GM19463 (cell line): Measurements from ENCODE around the gene MYRFL.

Source experiments
- ATAC-seq: cut with Tn5 transposase; IDR thresholded peaks from one replicate; pipeline ENCODE4 v1.9.1; 2021; ENCODE audit warnings: mild to moderate bottlenecking, moderate library complexity; ENCODE audit not compliant: unreplicated experiment

MYRFL gene

DNA sequence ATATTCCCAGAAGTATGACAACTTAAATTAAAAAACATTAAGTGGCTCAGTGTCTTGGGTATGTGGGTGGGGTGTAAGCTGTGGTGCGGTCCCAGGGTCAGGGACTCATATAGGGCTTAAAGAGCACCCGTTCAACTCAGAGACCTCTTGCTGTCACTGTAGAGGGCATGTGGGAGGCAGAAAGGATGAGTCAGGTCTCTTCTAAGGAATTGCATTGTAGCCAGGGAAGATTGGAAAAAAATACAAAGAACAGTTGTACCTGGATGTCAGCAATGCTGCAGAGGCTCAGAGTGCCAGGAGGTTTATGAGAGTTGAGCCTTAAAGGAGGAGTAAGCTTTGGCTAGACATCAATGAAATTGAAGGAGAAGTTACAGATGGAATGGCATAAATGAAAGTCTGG is 104.1 kb downstream of the MYRFL start:
- no peak for ATAC-seq

GRCh38 chr12:69929531-69929930 is 104.5 kb downstream of the MYRFL start:
- ATAC-seq = no peak

DNA sequence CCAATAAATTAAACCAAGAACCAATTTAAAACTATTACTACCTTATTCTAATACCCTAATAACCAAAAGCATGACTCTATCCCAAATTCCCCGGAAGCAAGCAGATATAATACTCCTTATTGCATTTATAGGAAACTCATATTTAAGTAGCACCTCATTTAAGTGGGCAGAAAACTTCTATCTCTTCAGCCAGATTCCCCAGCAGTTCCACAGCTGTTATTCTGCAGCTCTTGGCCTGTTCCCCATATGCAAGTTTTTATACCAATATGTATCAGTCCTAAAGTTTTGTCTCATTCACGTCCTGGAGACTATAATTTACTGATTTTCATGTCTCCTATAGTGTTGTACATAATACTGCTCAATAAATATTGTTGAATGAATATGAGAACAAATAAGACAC is 106.5 kb downstream of the MYRFL start:
- no peak for ATAC-seq

DNA sequence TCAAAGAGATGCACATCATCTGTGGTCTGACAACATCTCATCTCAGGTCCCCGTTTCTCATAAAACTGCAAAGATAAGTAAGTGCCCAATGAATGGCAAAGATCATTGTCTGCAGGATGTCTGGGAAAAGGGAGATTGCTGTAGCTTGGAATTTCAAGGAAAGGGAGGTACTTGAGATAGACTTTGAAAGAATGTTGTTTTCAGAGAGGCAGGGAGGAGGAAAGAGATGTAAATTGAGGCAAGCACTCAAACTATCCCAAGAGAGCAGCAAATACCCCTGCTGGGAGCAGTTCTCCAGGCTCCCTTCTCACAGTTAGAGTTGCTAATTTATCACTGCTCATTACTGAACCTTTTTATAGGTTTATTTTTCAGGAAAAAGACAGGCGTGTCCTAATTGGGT is 107.1 kb downstream of the MYRFL start:
- no peak for ATAC-seq

GRCh38 chr12:69932676-69933552 is 107.9 kb downstream of the MYRFL start:
- ATAC-seq = peak; percentile 68

GRCh38 chr12:69934011-69934410 is 109.0 kb downstream of the MYRFL start:
- no peak for ATAC-seq

- ATAC-seq = no peak
Measured at GRCh38 chr12:69935651-69936100, 110.6 kb downstream of the MYRFL start.

DNA sequence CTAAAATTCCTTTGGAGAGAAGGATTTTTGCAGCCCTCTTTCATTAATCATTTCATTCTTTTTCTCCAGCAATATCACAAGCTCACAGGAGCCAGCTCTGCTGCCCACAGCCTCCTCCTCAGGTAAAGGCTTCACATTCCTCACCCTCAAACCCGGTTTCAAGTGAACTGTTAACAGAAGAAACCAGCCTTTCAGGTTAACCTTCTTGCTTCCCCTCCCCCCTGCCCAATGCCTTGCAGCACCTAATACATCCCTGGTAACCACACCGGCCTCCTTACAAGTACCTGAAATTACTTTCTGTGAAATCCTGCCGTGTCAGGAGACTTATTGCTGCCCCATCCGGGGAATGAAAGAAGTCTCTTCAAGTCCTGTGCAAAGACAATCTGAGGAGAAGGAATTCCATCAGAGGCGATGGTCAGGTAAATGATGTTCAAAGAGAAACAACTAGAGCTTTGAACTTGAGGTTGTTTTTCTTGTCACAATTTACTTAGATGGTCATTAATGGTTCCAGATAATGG is 111.2 kb downstream of the MYRFL start:
- ATAC-seq = no peak

DNA sequence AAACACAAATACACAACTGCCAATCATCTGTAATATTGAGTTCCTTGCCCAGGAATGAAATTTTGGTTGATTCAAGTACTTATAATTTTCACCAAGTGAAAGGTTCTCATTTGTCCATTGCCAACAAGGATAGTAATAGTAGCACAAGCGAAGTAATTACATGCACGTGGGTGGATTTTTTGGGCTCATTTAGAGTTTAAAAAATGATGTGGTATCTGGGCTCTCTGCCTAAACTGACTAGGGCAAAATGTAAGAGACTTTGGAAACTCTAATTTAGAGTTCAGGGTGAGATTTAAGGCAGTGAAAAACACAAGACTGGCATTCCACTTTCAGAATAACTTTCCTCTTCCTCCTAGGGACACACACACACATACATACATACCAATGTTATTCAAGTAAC is 111.7 kb downstream of the MYRFL start:
- no peak for ATAC-seq

- ATAC-seq = no peak
Measured at GRCh38 chr12:69947123-69947522, 122.1 kb downstream of the MYRFL start.

GRCh38 chr12:69947897-69948296 is 122.9 kb downstream of the MYRFL start:
- ATAC-seq = no peak

GRCh38 chr12:69948851-69949250 is 123.8 kb downstream of the MYRFL start:
- no peak for ATAC-seq

GRCh38 chr12:69949311-69950002 is 124.4 kb downstream of the MYRFL start:
- ATAC-seq = no peak

- no peak for ATAC-seq
Measured at GRCh38 chr12:69951108-69951507, 126.1 kb downstream of the MYRFL start.

GRCh38 chr12:69952890-69953289 is 127.9 kb downstream of the MYRFL start:
- no peak for ATAC-seq

GRCh38 chr12:69961246-69961645 is 136.2 kb downstream of the MYRFL start:
- no peak for ATAC-seq

DNA sequence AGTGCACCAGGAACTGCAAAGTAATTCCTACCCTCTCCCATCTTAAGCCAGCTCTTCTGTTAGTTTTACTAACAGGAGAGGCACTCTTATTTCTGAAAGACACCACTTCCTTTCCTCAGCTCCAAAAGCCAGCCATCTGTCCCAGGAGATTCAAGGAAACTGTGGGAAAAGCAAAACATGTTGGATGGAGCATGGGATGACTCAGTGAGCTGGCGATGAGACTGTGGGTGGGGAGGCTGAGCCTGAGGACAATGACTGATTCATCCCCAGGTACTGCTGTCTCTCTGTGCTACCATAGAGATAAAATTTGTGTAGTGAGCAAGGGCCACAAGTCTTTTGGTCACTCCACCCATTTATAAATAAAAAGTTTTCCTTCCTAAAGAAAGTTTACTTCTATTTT is 141.4 kb downstream of the MYRFL start:
- ATAC-seq = no peak

GRCh38 chr12:69966839-69967238 is 141.8 kb downstream of the MYRFL start:
- no peak for ATAC-seq

- ATAC-seq = no peak
Measured at GRCh38 chr12:69969011-69969410, 144.0 kb downstream of the MYRFL start.

GRCh38 chr12:69972136-69972535 is 147.1 kb downstream of the MYRFL start:
- ATAC-seq = no peak

DNA sequence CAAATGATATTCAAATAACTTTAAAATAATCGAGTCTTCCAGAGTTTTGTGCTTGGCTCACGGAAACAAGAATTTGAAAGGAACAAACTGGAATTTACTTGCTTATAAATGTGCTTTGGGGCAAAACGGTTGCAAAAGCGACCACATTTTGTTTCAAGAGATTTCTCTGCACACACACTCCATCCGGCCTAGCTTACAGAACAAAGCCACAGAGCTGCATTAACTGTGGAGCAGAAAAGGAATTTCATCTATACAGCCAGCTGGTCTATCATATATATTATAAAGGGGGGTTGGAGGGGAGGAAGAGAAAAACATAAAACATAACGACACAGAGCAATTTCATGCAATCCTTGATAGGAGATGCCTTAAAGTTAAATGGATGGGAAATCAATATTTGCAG is 153.0 kb downstream of the MYRFL start:
- no peak for ATAC-seq

- ATAC-seq = no peak
Measured at GRCh38 chr12:69981881-69982475, 157.0 kb downstream of the MYRFL start.
